ENCODE measurements around the gene DNAJC3. TPM values are rescaled to one million over a fixed set of nuclear protein-coding genes. Genes with fewer than 3 reads are reported as not detected.

DNAJC3 gene
- total and polyA plus RNA-seq, 2 of the 8 experiments (the other 6 are each of a cell fraction or from before 2014, with no cell fraction given), result 4.3 to 24.1 TPM

DNA sequence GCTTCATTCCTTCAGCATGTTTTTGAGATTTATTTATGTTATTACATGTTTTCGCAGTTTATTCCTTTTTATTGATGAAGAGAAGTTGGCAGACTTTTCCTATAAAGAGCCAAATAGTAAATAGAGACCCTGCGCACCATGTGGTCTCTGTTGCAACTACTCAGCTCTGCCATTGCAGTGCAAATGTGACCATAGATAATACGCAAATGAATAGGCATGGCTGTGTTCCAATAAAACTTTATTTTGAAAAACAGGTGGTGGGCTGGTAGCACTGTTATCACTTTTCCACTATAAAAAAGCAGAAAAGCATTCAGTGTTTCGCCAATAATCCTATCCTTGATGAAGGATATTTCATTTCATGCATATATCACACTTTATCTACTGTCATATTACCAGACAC, 95.0 kb downstream of the DNAJC3 start:
- Histone ChIP-seq H3K9me3 (ENCODE audit: insufficient read depth in 2 of 2, low read depth in 1 of 2, low read length in 1 of 2) (no peaks in the 10 kb centered on the region), H4K8ac (ENCODE audit: extremely low read depth, insufficient read depth, low read length) (no peak overlapping the region), H3K4me3 (ENCODE audit: extremely low read depth in 1 of 4, insufficient read depth in 2 of 4, low read depth in 3 of 4, low read length in 4 of 4) (no peak overlapping the region), H2BK120ac (replicated peaks; ENCODE audit: low read depth, low read length) (no peak overlapping the region), H2BK15ac (ENCODE audit: low read length) (no peak overlapping the region), H2BK5ac (ENCODE audit: low read depth, low read length) (no peak overlapping the region), H2BK12ac (ENCODE audit: low read depth, low read length) (no peak overlapping the region), H2AFZ (ENCODE audit: low read length) (no peak overlapping the region), H3K23me2 (ENCODE audit: low read depth, low read length) (no peaks in the 10 kb centered on the region), H3K27ac (ENCODE audit: low read depth, low read length) (no peak overlapping the region), H2BK20ac (ENCODE audit: low read length) (no peak overlapping the region), H3K18ac (ENCODE audit: extremely low read depth, low read length) (no peak overlapping the region), H3K36me3 (ENCODE audit: control insufficient read depth in 2 of 4, insufficient read depth in 4 of 4, low read length in 3 of 4) (no peaks in the 10 kb centered on the region), H3K14ac (ENCODE audit: insufficient read length) (no peak overlapping the region), H3K56ac (replicated peaks; ENCODE audit: insufficient read length, low read depth, low read length) (no peak overlapping the region), H3K4me2 (ENCODE audit: insufficient read depth in 1 of 2, low read depth in 2 of 2, low read length in 2 of 2) (no peak overlapping the region), H3K9ac (replicated peaks in 1 of 4; ENCODE audit: extremely low read depth in 1 of 4, low read depth in 3 of 4, low read length in 3 of 4) (no peak overlapping the region), H4K91ac (replicated peaks; ENCODE audit: insufficient read length, low read length) (no peak overlapping the region), H2AK5ac (ENCODE audit: low read depth, low read length) (no peak overlapping the region), H3K27me3 (replicated peaks in 1 of 4; ENCODE audit: control insufficient read depth in 3 of 4, extremely low read depth in 1 of 4, insufficient read depth in 3 of 4, low read length in 3 of 4) (no peaks in the 10 kb centered on the region), H3K4me1 (replicated peaks in 1 of 4; ENCODE audit: control insufficient read depth in 3 of 4, insufficient read depth in 4 of 4, low read length in 3 of 4) (no peaks in the 10 kb centered on the region), H3K79me1 (ENCODE audit: low read depth, low read length) (no peaks in the 10 kb centered on the region), H3K79me2 (ENCODE audit: control insufficient read depth in 1 of 2, insufficient read depth in 2 of 2, low read length in 2 of 2) (no peaks in the 10 kb centered on the region), H3K23ac (ENCODE audit: insufficient read length) (no peak overlapping the region), H3K4ac (replicated peaks; ENCODE audit: insufficient read length, low read depth, low read length) (no peak overlapping the region), H4K20me1 (replicated peaks in 1 of 2; ENCODE audit: control insufficient read depth in 1 of 2, insufficient read depth in 2 of 2, low read length in 2 of 2) (no peaks in the 10 kb centered on the region), H4K5ac (ENCODE audit: insufficient read length, low read depth, low read length) (no peak overlapping the region)
- POLR2A ChIA-PET (ENCODE audit: partially characterized antibody), result no interaction called here
- FAIRE-seq (no peak), DNase-seq (ENCODE audit: low read depth in 1 of 2, low spot score in 2 of 2) (no peak)
- CTCF ChIA-PET (ENCODE audit: partially characterized antibody), result interaction anchor here (0.7 kb wide), 2 partner anchors 21 to 1103 kb away, joined by 3 read pairs; no protein-coding TSS in a partner anchor
- 89% methylated on average over 4 of the region's 4 CpGs; no CpG with 5 or more reads in 1 of the 2 experiments for WGBS, 2 experiments (ENCODE audit: extremely low coverage in 1 of 2, insufficient coverage in 1 of 2, insufficient read length in 1 of 2, insufficient replicate concordance in 2 of 2, low coverage in 1 of 2, low lambda C conversion rate in 2 of 2, missing lambda C conversion rate in 1 of 2)
- TF ChIP-seq CHD2 (IDR thresholded peaks at IDR 0.05; ENCODE audit: low read length), result no peak
- TF ChIP-seq SP2 (IDR thresholded peaks at IDR 0.05; ENCODE audit: low read length), result no peak
- no peak for TF ChIP-seq GTF2F1 (IDR thresholded peaks at IDR 0.05; ENCODE audit: borderline replicate concordance, low read depth, low read length)
- TF ChIP-seq TAF1 (IDR thresholded peaks at IDR 0.05; ENCODE audit: low read depth, low read length), result no peak
- no peak for TF ChIP-seq TAF7 (optimal IDR thresholded peaks at IDR 0.05; ENCODE audit: borderline replicate concordance, low read depth, low read length)
- no peak for TF ChIP-seq ZNF274 (IDR thresholded peaks at IDR 0.05; ENCODE audit: borderline replicate concordance, extremely low read depth, low read length)
- no peak for TF ChIP-seq CHD1 (IDR thresholded peaks at IDR 0.05; ENCODE audit: low read depth, low read length)
- no peak for TF ChIP-seq POU5F1 (IDR thresholded peaks at IDR 0.05; ENCODE audit: low read depth, low read length)
- no peak for TF ChIP-seq ASH2L (IDR thresholded peaks at IDR 0.05; ENCODE audit: low read length)
- no peak for TF ChIP-seq SIN3A (conservative IDR thresholded peaks at IDR 0.05 in 1 of 2, IDR thresholded peaks at IDR 0.05 in 1 of 2; ENCODE audit: low read depth in 1 of 2, low read length in 2 of 2)
- TF ChIP-seq POLR2AphosphoS5 (IDR thresholded peaks at IDR 0.05; ENCODE audit: low read depth, low read length), result no peak
- TF ChIP-seq TEAD4 (IDR thresholded peaks at IDR 0.05; ENCODE audit: low read depth, low read length), result no peak
- TF ChIP-seq, protein P1, sequence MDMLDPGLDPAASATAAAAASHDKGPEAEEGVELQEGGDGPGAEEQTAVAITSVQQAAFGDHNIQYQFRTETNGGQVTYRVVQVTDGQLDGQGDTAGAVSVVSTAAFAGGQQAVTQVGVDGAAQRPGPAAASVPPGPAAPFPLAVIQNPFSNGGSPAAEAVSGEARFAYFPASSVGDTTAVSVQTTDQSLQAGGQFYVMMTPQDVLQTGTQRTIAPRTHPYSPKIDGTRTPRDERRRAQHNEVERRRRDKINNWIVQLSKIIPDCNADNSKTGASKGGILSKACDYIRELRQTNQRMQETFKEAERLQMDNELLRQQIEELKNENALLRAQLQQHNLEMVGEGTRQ (IDR thresholded peaks at IDR 0.05; ENCODE audit: low read length), result no peak
- no peak for TF ChIP-seq SUZ12 (IDR thresholded peaks at IDR 0.05; ENCODE audit: low read length)
- TF ChIP-seq BRCA1 (IDR thresholded peaks at IDR 0.05; ENCODE audit: low read depth, low read length), result no peak
